H1 (cell line): ENCODE results near the gene SDF2L1. TPM values are rescaled to one million over a fixed set of nuclear protein-coding genes. Genes with fewer than 3 reads are reported as not detected.

ENCODE experiments used
- CTCF ChIA-PET: fragments of 300-600 bp; sonication (Branson Sonifier 250); formaldehyde crosslinking; loops from one replicate; lab custom pipeline; 2021; ENCODE audit not compliant: partially characterized antibody; lab: Charles Lee
- POLR2A ChIA-PET: fragments of 300-600 bp; sonication (Branson Sonifier 250); formaldehyde crosslinking; loops from one replicate; lab custom pipeline; 2021; ENCODE audit warnings: inconsistent platforms; ENCODE audit not compliant: partially characterized antibody; lab: Charles Lee
- DNase-seq, 2 experiments: peaks; one replicate each; pipeline versions ENCODE4 v3.0.0 to v3.0.0-alpha.2; 2010 to 2022; ENCODE audit warnings: low spot score in 2 of 2, low read depth in 1 of 2, mixed read lengths in 1 of 2
- FAIRE-seq: peaks from 2 replicates; lab custom pipeline; 2011; peaks lifted over from hg19 to GRCh38; lab: Jason Lieb, UNC
- H2AFZ ChIP-seq: 2 replicates; pipeline ENCODE4 v1.8.1; 2012; ENCODE audit warnings: low read length, inconsistent platforms
- H2AK5ac ChIP-seq: 2 replicates; pipeline ENCODE4 v1.6.1; 2013; ENCODE audit warnings: low read depth, low read length
- H2BK120ac ChIP-seq: replicated peaks from 2 replicates; pipeline ENCODE3; 2013; ENCODE audit warnings: low read depth, low read length, inconsistent platforms
- H2BK12ac ChIP-seq: 2 replicates; pipeline ENCODE4 v1.6.1; 2013; ENCODE audit warnings: low read depth, low read length
- H2BK15ac ChIP-seq: 2 replicates; pipeline ENCODE4 v1.6.1; 2013; ENCODE audit warnings: low read length
- H2BK20ac ChIP-seq: 2 replicates; pipeline ENCODE4 v1.6.1; 2013; ENCODE audit warnings: low read length
- H2BK5ac ChIP-seq: 2 replicates; pipeline ENCODE4 v1.6.1; 2013; ENCODE audit warnings: low read depth, low read length
- H3K14ac ChIP-seq: 2 replicates; pipeline ENCODE4 v1.6.1; 2013; ENCODE audit warnings: inconsistent platforms; ENCODE audit not compliant: insufficient read length
- H3K18ac ChIP-seq: 2 replicates; pipeline ENCODE4 v1.6.1; 2013; ENCODE audit warnings: low read length; ENCODE audit errors: extremely low read depth
- H3K23ac ChIP-seq: 2 replicates; pipeline ENCODE4 v1.6.1; 2013; ENCODE audit warnings: inconsistent platforms; ENCODE audit not compliant: insufficient read length
- H3K23me2 ChIP-seq: 2 replicates; pipeline ENCODE4 v1.6.1; 2013; ENCODE audit warnings: low read depth, low read length
- H3K27ac ChIP-seq: 2 replicates; pipeline ENCODE4 v1.6.1; 2011; ENCODE audit warnings: low read depth, low read length, inconsistent platforms
- H3K27me3 ChIP-seq, 4 experiments: replicated peaks in 1 of 4; 1 replicate in 1 of 4; 2 replicates in 3 of 4; pipeline versions ENCODE4 v1.6.1 to v1.8.1; 2011 to 2013; ENCODE audit warnings: low read length in 3 of 4, mild to moderate bottlenecking in 3 of 4, inconsistent platforms in 2 of 4, mixed read lengths in 2 of 4, moderate library complexity in 1 of 4; ENCODE audit not compliant: control insufficient read depth in 3 of 4, insufficient read depth in 3 of 4; ENCODE audit errors: extremely low read depth in 1 of 4
- H3K36me3 ChIP-seq, 4 experiments: 2 replicates each; pipeline versions ENCODE4 v1.6.1 to v1.8.1; 2011 to 2013; ENCODE audit warnings: mild to moderate bottlenecking in 4 of 4, low read length in 3 of 4, moderate library complexity in 2 of 4, control low read depth in 1 of 4, inconsistent platforms in 1 of 4; ENCODE audit not compliant: insufficient read depth in 4 of 4, control insufficient read depth in 2 of 4
- H3K4ac ChIP-seq: replicated peaks from 2 replicates; pipeline ENCODE3; 2013; ENCODE audit warnings: low read length, low read depth, mixed read lengths, inconsistent platforms; ENCODE audit not compliant: insufficient read length
- H3K4me1 ChIP-seq, 4 experiments: replicated peaks in 1 of 4; 1 replicate in 1 of 4; 2 replicates in 3 of 4; pipeline versions ENCODE4 v1.6.1 to v1.8.1; 2011 to 2013; ENCODE audit warnings: low read length in 3 of 4, inconsistent platforms in 2 of 4, mixed read lengths in 1 of 4; ENCODE audit not compliant: insufficient read depth in 4 of 4, control insufficient read depth in 3 of 4
- H3K4me2 ChIP-seq, 2 experiments: 2 replicates each; pipeline versions ENCODE4 v1.6.1 to v1.8.1; 2011 to 2013; ENCODE audit warnings: low read depth in 2 of 2, low read length in 2 of 2, control low read depth in 1 of 2, inconsistent platforms in 1 of 2, mild to moderate bottlenecking in 1 of 2; ENCODE audit not compliant: insufficient read depth in 1 of 2
- H3K4me3 ChIP-seq, 4 experiments: fragments of 200-600, 300-600 bp in 1 of 4; sonication (generic), shearing (Covaris generic), sonication (Bioruptor Twin) in 1 of 4; 2 replicates each; pipeline versions ENCODE4 v1.5.1 to v1.8.1; 2011 to 2016; ENCODE audit warnings: low read length in 4 of 4, low read depth in 3 of 4, control low read depth in 2 of 4, inconsistent platforms in 2 of 4, mild to moderate bottlenecking in 2 of 4, mixed read lengths in 1 of 4, moderate library complexity in 1 of 4; ENCODE audit not compliant: insufficient read depth in 2 of 4; ENCODE audit errors: extremely low read depth in 1 of 4
- H3K56ac ChIP-seq: replicated peaks from 2 replicates; pipeline ENCODE3; 2013; ENCODE audit warnings: low read depth, mild to moderate bottlenecking, mixed read lengths, low read length, inconsistent platforms; ENCODE audit not compliant: insufficient read length
- H3K79me1 ChIP-seq: 2 replicates; pipeline ENCODE4 v1.6.1; 2013; ENCODE audit warnings: low read depth, low read length, control low read depth
- H3K79me2 ChIP-seq, 2 experiments: 2 replicates each; pipeline versions ENCODE4 v1.6.1 to v1.8.1; 2012 to 2013; ENCODE audit warnings: low read length in 2 of 2, mild to moderate bottlenecking in 2 of 2, inconsistent platforms in 1 of 2; ENCODE audit not compliant: insufficient read depth in 2 of 2, control insufficient read depth in 1 of 2
- H3K9ac ChIP-seq, 4 experiments: replicated peaks in 1 of 4; 1 replicate in 1 of 4; 2 replicates in 3 of 4; pipeline versions ENCODE4 v1.6.1 to v1.8.1; 2011 to 2013; ENCODE audit warnings: low read depth in 3 of 4, low read length in 3 of 4, control low read depth in 2 of 4, mild to moderate bottlenecking in 2 of 4, moderate library complexity in 2 of 4, inconsistent platforms in 1 of 4; ENCODE audit errors: extremely low read depth in 1 of 4
- H3K9me3 ChIP-seq, 2 experiments: 2 replicates each; pipeline versions ENCODE4 v1.6.1 to v1.8.1; 2012 to 2013; ENCODE audit warnings: mild to moderate bottlenecking in 2 of 2, moderate library complexity in 2 of 2, control low read depth in 1 of 2, inconsistent platforms in 1 of 2, low read depth in 1 of 2, low read length in 1 of 2, mixed read lengths in 1 of 2; ENCODE audit not compliant: insufficient read depth in 2 of 2
- H4K20me1 ChIP-seq, 2 experiments: replicated peaks in 1 of 2; 2 replicates each; pipeline versions ENCODE3 to v1.8.1; 2011 to 2013; ENCODE audit warnings: inconsistent platforms in 2 of 2, low read length in 2 of 2, mild to moderate bottlenecking in 1 of 2; ENCODE audit not compliant: insufficient read depth in 2 of 2, control insufficient read depth in 1 of 2
- H4K5ac ChIP-seq: 2 replicates; pipeline ENCODE4 v1.6.1; 2013; ENCODE audit warnings: low read length, low read depth, mixed read lengths, inconsistent platforms; ENCODE audit not compliant: insufficient read length
- H4K8ac ChIP-seq: 2 replicates; pipeline ENCODE4 v1.8.0; 2013; ENCODE audit warnings: mild to moderate bottlenecking, moderate library complexity, low read length, inconsistent platforms; ENCODE audit not compliant: insufficient read depth; ENCODE audit errors: extremely low read depth
- H4K91ac ChIP-seq: replicated peaks from 2 replicates; pipeline ENCODE3; 2013; ENCODE audit warnings: low read length, mixed read lengths, inconsistent platforms; ENCODE audit not compliant: insufficient read length
- ATF2 ChIP-seq: IDR thresholded peaks from 2 replicates; pipeline ENCODE4 v1.6.1; 2012; ENCODE audit warnings: low read length, inconsistent platforms
- BCL11A ChIP-seq, 2 experiments: IDR thresholded peaks; one replicate each; pipeline ENCODE4 v1.6.1; 2011; ENCODE audit warnings: low read depth in 2 of 2, low read length in 2 of 2, mild to moderate bottlenecking in 2 of 2
- JUND ChIP-seq: IDR thresholded peaks from 2 replicates; pipeline ENCODE4 v1.6.1; 2011; ENCODE audit warnings: mild to moderate bottlenecking, improper control_type of control experiment, low read length
- KDM4A ChIP-seq: IDR thresholded peaks from one replicate; pipeline ENCODE4 v1.7.1; 2012; ENCODE audit warnings: low read depth, mild to moderate bottlenecking, moderate library complexity, low read length, inconsistent platforms; ENCODE audit not compliant: severe bottlenecking
- MAFK ChIP-seq: IDR thresholded peaks from 2 replicates; pipeline ENCODE4 v1.6.1; 2012; ENCODE audit warnings: low read depth, mild to moderate bottlenecking, improper control_type of control experiment, low read length
- POLR2A ChIP-seq, 2 experiments: IDR thresholded peaks; 1 replicate in 1 of 2; 2 replicates in 1 of 2; pipeline ENCODE4 v1.6.1; 2011; ENCODE audit warnings: low read depth in 2 of 2, low read length in 2 of 2, mild to moderate bottlenecking in 2 of 2; ENCODE audit errors: control extremely low read depth in 1 of 2
- POLR2AphosphoS5 ChIP-seq: IDR thresholded peaks from 2 replicates; pipeline ENCODE4 v1.6.1; 2011; ENCODE audit warnings: low read depth, low read length
- RFX5 ChIP-seq: IDR thresholded peaks from 2 replicates; pipeline ENCODE4 v1.6.1; 2011; ENCODE audit warnings: low read depth, low read length, improper control_type of control experiment, borderline replicate concordance
- SIX5 ChIP-seq: IDR thresholded peaks from 2 replicates; pipeline ENCODE4 v1.6.1; 2011; ENCODE audit warnings: mild to moderate bottlenecking, low read depth, low read length
- SUZ12 ChIP-seq: fragments of 200-600 bp; sonication (generic); IDR thresholded peaks from 2 replicates; pipeline ENCODE4 v1.6.1; 2012; ENCODE audit warnings: mild to moderate bottlenecking, inconsistent platforms, low read length, moderate library complexity, mixed read lengths
- TBP ChIP-seq: IDR thresholded peaks from 2 replicates; pipeline ENCODE4 v1.6.1; 2011; ENCODE audit warnings: low read depth, low read length, improper control_type of control experiment
- TCF12 ChIP-seq: IDR thresholded peaks from 2 replicates; pipeline ENCODE4 v1.6.1; 2011; ENCODE audit warnings: low read depth, mild to moderate bottlenecking, low read length
- WGBS, 2 experiments: shearing (Covaris generic) in 1 of 2; methylation state at CpG; one replicate each; pipeline versions ENCODE4 v1.1.6 to v1.1.7; 2013 to 2015; ENCODE audit warnings: low lambda C conversion rate in 2 of 2, mixed read lengths in 2 of 2, inconsistent platforms in 1 of 2, low coverage in 1 of 2, missing lambda C conversion rate in 1 of 2; ENCODE audit not compliant: insufficient replicate concordance in 2 of 2, insufficient coverage in 1 of 2, insufficient read length in 1 of 2; ENCODE audit errors: extremely low coverage in 1 of 2, missing lambda C conversion rate in 1 of 2; 5-methylcytosine and 5-hydroxymethylcytosine counted together
- polyA plus RNA-seq, 7 experiments: library from polyadenylated mRNA; depleted of rRNA in 3 of 7; stranded (reverse) in 5 of 7; unstranded in 2 of 7; fragments of >200 nt in 5 of 7; fragments of 200-250 nt in 2 of 7; gene quantifications; 1 replicate in 5 of 7; 2 replicates in 1 of 7; 4 replicates in 1 of 7; pipeline versions ENCODE4 v1.2.1 to v1.2.3, GENCODE V29; 2011 to 2013; ENCODE audit warnings: missing spikeins in 2 of 7, mixed read lengths in 2 of 7
- total RNA-seq: library from RNA; stranded (reverse); fragmentation: NEBNext Ultra II Directional; extraction: Animal tissue kit (Norgen Biotek cat#: 25700); gene quantifications from 2 replicates; pipeline ENCODE4 v1.2.1, GENCODE V29; 2021

Gene SDF2L1
- total and polyA plus RNA-seq, 2 of the 8 experiments (the other 6 are each of a cell fraction or from before 2014, with no cell fraction given) = 51.1 to 59.6 TPM

GRCh38 chr22:21639359-21639758 lies 2.7 kb upstream of the SDF2L1 start:
- Histone ChIP-seq H2BK12ac (no peak overlapping the region), H2AK5ac (no peak overlapping the region), H4K91ac (no peak overlapping the region), H3K4ac (no peak overlapping the region), H2AFZ (no peak overlapping the region), H3K18ac (no peak overlapping the region), H3K4me1 (peaks cover 0 to 5% (median 2%) of the 10 kb centered on the region in 4 experiments; a peak in 4 of 7 replicates), H3K79me1 (no peaks in the 10 kb centered on the region), H3K27me3 (peaks cover 0 to 7% (median 1%) of the 10 kb centered on the region in 4 experiments; a peak in 4 of 7 replicates), H3K27ac (no peak overlapping the region), H3K4me2 (no peak overlapping the region), H3K14ac (no peak overlapping the region), H3K56ac (no peak overlapping the region), H2BK20ac (no peak overlapping the region; the same call in 1 of the 2 replicates), H2BK5ac (no peak overlapping the region), H2BK120ac (no peak overlapping the region), H3K9me3 (no peaks in the 10 kb centered on the region), H3K4me3 (no peak overlapping the region), H4K5ac (no peak overlapping the region), H4K20me1 (peaks cover 0 to 10% of the 10 kb centered on the region in 2 experiments), H3K36me3 (no peaks in the 10 kb centered on the region), H3K9ac (no peak overlapping the region), H4K8ac (no peak overlapping the region), H2BK15ac (no peak overlapping the region), H3K23ac (no peak overlapping the region), H3K23me2 (peaks cover 5% of the 10 kb centered on the region; the same call in 1 of the 2 replicates), H3K79me2 (no peaks in the 10 kb centered on the region)
- POLR2A ChIA-PET = interaction anchor here (0.8 to 2.3 kb wide), 2 partner anchors 10 to 14 kb away, joined by 3 to 7 read pairs; no protein-coding TSS in a partner anchor
- CTCF ChIA-PET = interaction anchor here (0.9 to 22.2 kb wide), 2 partner anchors 12 to 46 kb away, joined by 3 to 499 read pairs; partner anchors contain the start of genes CCDC116 and YDJC
- no peak for TF ChIP-seq TBP
- no peak for TF ChIP-seq SIX5
- TF ChIP-seq SUZ12 = no peak
- no peak for TF ChIP-seq KDM4A
- no peak for TF ChIP-seq JUND
- TF ChIP-seq RFX5 = no peak
- TF ChIP-seq ATF2 = no peak
- TF ChIP-seq TCF12 = no peak
- TF ChIP-seq MAFK = no peak
- TF ChIP-seq BCL11A (IDR thresholded peaks at IDR 0.05; ENCODE audit: low read depth in 2 of 2, low read length in 2 of 2) = no peak
- no peak for TF ChIP-seq POLR2A (IDR thresholded peaks at IDR 0.05; ENCODE audit: control extremely low read depth in 1 of 2, low read depth in 2 of 2, low read length in 2 of 2)
- TF ChIP-seq POLR2AphosphoS5 = no peak
- FAIRE-seq = no peak
- 81% methylated on average over 4 of the region's 4 CpGs; no CpG with 5 or more reads in 1 of the 2 experiments for WGBS, 2 experiments
- no peak for DNase-seq
